ENCODE measurements around the gene NFIA.

DNA sequence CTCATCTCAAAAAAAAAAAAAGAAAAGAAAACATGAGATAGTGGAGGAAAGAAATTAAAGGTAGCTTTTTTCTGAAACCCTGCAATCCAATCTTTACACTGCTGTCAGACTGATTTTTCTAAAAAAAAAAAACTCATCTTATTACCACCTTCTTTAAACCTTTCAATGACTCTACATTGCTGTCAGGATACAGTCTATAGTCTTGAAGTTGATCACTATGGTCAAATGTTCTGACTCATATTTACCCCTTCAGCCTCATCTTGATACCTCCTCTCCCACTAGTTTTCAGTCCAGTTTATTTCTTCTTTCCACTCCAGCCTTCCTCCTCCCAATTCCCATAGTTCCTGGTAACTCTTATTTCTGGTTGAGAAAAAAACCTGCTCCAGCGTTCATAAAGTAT, 17.7 kb upstream of the NFIA start:
- TF ChIP-seq, protein P1, sequence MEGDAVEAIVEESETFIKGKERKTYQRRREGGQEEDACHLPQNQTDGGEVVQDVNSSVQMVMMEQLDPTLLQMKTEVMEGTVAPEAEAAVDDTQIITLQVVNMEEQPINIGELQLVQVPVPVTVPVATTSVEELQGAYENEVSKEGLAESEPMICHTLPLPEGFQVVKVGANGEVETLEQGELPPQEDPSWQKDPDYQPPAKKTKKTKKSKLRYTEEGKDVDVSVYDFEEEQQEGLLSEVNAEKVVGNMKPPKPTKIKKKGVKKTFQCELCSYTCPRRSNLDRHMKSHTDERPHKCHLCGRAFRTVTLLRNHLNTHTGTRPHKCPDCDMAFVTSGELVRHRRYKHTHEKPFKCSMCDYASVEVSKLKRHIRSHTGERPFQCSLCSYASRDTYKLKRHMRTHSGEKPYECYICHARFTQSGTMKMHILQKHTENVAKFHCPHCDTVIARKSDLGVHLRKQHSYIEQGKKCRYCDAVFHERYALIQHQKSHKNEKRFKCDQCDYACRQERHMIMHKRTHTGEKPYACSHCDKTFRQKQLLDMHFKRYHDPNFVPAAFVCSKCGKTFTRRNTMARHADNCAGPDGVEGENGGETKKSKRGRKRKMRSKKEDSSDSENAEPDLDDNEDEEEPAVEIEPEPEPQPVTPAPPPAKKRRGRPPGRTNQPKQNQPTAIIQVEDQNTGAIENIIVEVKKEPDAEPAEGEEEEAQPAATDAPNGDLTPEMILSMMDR (optimal IDR thresholded peaks at IDR 0.05 in 1 of 3, IDR thresholded peaks at IDR 0.05 in 1 of 3, conservative IDR thresholded peaks at IDR 0.05 in 1 of 3; ENCODE audit: extremely low read depth in 1 of 3, insufficient read depth in 2 of 3, low read length in 3 of 3), result no peak
- TF ChIP-seq EZH2 (IDR thresholded peaks at IDR 0.05; ENCODE audit: low read length), result no peak
